GM20000 (cell line): ENCODE data around the gene WIPI1.

ENCODE experiments used
- DNase-seq: peaks from one replicate; pipeline ENCODE4 v3.0.0; 2012; ENCODE audit warnings: low spot score
- TF ChIP-seq, protein P1 (sequence below): IDR thresholded peaks from 2 replicates; pipeline ENCODE4 v1.5.1; 2012; ENCODE audit warnings: mild to moderate bottlenecking, control low read depth; ENCODE audit errors: extremely low read depth, missing control alignments

The WIPI1 gene

GRCh38 chr17:68384941-68385340 is 72.4 kb downstream of the WIPI1 start:
- TF ChIP-seq, protein P1, sequence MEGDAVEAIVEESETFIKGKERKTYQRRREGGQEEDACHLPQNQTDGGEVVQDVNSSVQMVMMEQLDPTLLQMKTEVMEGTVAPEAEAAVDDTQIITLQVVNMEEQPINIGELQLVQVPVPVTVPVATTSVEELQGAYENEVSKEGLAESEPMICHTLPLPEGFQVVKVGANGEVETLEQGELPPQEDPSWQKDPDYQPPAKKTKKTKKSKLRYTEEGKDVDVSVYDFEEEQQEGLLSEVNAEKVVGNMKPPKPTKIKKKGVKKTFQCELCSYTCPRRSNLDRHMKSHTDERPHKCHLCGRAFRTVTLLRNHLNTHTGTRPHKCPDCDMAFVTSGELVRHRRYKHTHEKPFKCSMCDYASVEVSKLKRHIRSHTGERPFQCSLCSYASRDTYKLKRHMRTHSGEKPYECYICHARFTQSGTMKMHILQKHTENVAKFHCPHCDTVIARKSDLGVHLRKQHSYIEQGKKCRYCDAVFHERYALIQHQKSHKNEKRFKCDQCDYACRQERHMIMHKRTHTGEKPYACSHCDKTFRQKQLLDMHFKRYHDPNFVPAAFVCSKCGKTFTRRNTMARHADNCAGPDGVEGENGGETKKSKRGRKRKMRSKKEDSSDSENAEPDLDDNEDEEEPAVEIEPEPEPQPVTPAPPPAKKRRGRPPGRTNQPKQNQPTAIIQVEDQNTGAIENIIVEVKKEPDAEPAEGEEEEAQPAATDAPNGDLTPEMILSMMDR = no peak
- DNase-seq = no peak

- DNase-seq = no peak
- TF ChIP-seq, protein P1 = no peak
These were observed 72.8 kb downstream of the WIPI1 start for GRCh38 chr17:68384471-68384870.

- TF ChIP-seq, protein P1 = no peak
- no peak for DNase-seq
These were observed 73.6 kb downstream of the WIPI1 start for GRCh38 chr17:68383443-68384321.

GRCh38 chr17:68383120-68383442 is 74.2 kb downstream of the WIPI1 start:
- DNase-seq = no peak
- TF ChIP-seq, protein P1 = no peak

GRCh38 chr17:68382582-68383085 is 74.7 kb downstream of the WIPI1 start:
- DNase-seq = no peak
- TF ChIP-seq, protein P1 = no peak

DNA sequence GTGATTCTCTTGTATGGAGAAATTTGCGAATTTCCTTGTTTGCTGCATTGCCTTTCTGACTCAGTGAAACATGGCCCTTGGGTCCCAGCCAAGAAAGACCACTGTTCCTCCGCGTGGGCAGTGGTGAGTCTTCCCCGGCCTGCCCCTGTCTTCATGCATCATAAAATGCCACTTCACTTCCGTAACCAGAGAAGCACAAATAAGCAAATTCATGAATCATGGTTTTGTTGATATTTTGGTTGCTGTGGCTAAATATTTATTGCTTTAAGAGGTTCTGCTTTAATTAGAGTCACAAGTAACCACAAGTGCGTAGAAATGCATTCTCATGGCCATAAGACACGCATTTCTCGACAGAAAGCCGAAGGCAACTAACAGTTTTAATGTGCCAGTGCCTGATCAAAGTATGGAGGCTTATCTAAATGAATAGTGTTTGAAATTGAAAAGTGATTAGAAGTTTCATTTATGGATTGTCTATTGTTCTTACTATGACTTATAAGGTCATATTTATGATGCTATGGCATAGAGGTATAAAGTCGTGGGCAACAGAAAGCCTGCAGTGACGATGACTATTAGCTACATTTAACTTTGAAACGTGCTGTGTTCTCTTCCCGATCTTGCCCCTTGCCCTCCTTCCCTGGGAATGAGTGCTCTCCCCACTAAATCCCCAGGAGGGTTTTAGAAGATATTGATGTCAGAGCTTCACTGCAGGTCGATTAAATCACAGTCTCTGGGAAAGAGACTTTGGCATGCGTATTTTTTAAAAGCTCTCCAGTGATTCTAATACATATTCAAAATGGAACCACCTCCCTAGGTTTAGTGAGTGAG is 76.0 kb downstream of the WIPI1 start:
- DNase-seq = no peak
- TF ChIP-seq, protein P1 = no peak
